HG03039 (cell line): Measurements from ENCODE around the gene CCR7.

Experiments used
- ATAC-seq: cut with Tn5 transposase; IDR thresholded peaks from one replicate; pipeline ENCODE4 v1.9.1; 2021; ENCODE audit warnings: mild to moderate bottlenecking, moderate library complexity; ENCODE audit not compliant: unreplicated experiment

Gene CCR7

GRCh38 chr17:40522250-40522960, 42.9 kb downstream of the CCR7 start:
- no peak for ATAC-seq

- no peak for ATAC-seq
Measured at GRCh38 chr17:40520991-40521453, 44.2 kb downstream of the CCR7 start.

DNA sequence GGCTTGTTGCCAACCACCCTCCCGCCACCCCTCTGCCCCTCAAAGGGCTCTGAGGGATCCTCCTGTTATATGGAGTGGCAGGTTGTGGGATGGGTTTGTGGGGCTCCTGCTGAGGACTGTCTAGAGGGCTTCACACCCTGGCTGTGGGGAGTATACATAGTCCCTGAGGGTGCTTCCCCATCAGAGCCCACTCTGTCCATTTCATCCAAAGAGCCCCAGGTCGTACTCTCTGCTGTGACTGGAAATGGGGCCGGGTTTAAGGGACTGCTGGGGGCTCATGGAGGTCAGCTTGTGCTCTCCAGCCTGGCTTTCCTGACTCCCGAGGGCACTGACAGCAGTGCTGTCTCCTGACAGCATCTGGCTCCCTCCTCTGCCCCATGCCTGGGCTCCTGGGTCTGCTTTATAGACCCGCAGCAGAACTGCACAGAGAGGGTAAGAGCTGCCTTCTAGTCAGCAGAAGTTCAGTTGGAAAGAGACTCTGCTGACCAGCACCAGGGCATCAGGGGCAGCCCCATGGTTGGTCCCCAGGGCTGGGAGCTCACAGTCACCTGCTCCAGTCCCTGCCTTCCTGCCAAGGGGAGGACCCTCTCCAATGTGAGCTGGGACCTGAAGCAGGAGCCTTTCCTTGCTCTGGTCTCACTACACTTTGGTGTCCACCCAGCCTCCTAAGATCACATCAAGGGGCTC, 46.0 kb downstream of the CCR7 start:
- no peak for ATAC-seq

DNA sequence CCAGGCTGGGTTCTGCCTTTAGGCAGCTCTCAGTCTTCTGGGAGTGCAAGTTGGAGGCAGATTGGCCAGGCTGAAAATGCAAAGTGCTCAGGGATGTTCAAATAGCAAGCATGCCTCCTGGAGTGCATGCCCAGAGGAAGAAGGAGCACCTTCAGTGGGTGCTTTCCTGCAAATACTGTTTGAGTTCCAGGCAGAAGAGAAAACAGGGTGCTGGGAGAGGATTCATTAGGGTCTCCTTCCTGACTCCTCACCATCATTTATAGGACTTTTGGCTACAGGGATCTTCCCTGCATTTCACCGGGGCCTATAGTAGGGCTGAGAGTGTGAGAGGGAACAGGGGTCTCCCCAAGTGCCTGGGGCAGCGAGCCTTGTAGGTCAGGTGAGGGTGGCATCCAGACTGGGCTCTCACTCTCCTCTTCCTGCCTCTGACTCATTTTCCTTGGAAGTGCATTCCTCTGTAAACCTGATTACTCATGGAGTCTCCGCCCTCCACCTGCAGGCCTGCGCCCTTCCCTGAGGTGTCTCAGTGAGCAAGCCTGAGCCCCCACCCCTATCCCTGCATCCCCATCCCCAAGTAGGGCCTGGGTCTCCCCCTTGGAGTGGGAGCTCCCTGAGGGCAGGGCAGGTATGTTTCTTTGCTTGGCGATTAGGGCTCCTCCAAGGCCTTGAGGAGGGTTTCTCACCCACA, 46.7 kb downstream of the CCR7 start:
- ATAC-seq: no peak

DNA sequence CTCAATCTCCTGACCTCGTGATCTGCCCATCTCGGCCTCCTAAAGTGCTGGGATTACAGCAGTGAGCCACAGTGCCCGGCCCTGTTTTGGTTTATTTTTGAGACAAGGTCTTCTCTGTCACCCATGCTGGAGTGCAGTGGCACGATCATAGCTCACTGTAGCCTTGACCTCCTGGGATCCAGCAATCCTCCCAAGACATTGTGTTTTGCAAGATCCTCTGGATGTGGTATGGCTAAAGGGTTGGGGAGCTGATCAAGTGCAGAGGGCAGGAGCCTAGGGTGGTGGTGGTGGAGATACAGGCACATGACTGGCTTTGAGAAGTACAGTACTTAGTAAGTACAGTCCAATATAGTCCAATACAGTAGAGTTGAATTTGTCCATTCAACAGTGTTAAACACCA, 47.3 kb downstream of the CCR7 start:
- ATAC-seq: no peak

DNA sequence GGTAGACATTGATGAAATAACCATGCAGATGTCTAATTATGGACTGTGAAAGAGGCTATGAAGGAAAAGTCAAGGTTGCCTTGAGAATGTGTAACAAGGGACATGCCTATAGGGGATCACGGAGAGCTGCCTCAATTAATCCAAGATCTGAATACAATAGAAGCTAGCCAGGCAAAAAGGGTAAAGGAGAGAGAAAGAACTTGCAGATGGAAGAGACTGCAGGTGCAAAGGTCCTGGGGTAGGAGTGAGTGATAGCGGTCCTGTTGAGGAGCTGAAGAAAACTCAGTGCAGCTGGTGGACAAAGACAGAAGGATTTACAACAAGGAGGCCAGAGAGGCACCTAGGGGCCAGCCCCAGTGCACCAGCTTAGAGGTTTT, 48.0 kb downstream of the CCR7 start:
- ATAC-seq: no peak

DNA sequence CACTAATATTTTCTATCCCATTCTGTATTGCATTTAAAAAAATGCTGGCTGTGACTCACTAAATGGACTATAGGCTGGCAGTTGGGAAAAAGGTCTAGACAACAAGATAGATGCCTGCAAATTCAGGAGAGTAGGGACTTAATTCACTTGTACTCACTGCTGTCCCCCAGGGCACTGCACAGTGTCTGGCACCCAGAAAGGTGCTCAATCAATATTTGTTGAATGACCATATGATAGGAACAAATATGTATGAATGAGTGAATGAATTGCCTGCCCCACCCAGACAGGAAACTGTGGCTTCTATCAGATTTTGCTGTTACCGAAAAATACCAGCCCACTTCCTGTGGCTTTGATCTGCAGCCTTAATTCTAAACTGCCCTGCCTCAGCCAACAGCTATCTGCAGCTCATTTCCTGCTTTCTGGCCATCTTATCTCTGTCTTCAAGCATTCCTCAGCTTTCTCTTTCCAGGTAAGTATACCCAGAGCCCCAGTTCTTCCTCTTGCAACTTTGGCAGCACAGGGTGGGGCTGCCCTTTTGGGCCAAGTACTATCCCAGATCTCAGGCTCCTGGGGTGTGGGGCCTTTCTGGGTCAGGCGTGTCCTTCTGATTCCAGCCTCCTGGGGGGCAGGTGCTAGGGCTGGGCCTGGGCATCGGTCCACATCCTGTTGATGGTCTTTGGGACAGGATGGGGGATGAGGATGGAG, 48.5 kb downstream of the CCR7 start:
- no peak for ATAC-seq

DNA sequence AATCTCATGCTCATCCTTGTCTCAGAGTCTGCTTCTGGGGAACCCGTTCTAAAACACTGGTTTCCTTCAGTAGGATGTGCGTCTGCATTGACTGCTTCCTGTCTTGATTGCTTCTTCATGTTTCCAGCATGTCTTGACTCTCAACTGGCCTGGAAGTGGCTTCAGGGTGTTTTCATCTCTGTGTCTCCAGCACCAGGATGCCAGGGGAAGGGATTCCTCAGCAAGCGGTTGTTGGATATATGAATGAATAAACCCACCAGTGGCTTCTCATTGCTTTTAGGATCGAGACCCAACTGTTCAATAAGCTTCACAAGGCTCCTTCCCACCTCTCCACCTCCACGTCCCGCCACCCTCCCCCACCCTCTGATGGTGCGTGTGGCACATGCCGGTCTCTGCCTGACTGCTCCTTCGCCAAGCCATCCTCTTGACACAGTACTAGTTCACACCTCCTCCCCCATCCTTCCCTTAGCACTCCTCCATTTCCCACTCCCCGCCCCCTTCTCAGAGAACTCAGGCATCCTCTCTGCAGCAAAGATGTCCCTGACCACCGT, 49.7 kb downstream of the CCR7 start:
- no peak for ATAC-seq

DNA sequence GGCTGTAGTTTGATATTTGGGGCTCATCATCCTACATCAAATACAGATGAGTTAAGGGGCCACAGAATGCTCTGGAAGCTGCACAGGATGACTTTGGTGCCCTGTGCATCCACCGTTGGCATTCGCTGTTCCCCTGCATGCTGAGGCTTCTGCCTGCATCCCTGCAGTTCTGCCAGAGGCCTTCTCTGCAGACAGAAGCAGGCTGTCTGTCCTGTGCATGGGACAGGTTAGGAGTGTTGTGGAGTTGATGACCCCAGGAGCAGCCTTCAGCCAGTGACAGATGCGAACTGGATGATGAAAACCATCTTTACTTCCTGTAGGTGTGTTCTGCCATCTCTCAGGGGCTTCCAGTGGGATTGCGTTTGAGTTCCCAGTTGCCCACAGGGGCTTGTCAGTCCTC, 50.3 kb downstream of the CCR7 start:
- no peak for ATAC-seq

- ATAC-seq: no peak
Measured at GRCh38 chr17:40514013-40514875, 51.0 kb downstream of the CCR7 start.

GRCh38 chr17:40511667-40512220, 53.5 kb downstream of the CCR7 start:
- no peak for ATAC-seq

DNA sequence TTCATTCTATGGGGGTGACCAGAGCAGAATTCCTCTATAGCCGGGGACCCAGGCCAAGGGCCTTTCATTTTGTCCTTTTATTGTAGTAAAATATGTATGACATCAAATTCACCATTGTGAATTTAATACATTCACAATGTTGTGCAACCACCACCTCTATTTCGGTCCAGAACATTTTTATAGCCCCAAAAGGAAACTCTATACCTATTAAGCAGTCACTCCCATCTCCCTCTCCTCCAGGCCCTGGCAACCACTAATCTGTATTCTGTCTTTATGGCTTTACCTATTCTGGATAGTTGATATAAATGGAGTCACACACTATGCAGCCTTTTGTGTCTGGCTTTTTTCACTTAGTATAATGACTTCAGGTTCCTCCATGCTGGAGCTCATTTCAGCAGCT, 54.1 kb downstream of the CCR7 start:
- no peak for ATAC-seq

GRCh38 chr17:40510328-40510648, 55.0 kb downstream of the CCR7 start:
- ATAC-seq: no peak

DNA sequence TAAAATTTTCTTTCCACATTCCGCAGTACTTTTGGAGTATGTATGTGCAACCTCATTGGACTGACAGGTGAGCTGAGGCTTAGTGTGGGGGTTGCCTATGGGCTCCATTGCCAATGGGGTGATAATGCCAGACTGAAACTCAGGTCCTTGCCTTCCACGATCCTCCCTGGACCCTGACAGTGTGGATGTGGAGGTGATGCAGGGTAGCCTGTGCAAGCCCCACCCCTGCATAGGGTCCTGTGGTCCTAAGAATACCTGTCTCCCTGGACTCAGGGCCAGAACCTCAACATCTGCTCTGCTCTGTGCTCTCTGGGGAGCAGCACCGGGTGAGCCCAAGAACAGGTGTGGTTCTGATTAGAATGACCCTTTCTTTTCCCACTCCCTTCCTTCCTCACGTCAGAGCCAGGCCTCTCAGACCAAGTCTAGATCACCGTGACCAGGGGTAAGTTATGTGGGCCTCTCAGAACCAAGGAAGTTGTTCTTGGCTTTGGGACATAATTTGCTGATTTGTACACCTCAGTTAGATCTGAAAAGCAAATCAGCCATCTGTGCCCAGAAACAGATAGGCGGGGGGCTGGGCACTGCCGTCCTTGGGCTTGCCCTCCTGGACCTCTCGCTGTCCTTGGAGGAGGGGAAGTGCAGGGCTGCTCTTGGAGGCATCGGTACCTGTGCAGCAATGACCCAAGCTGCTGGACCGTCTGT, 55.5 kb downstream of the CCR7 start:
- no peak for ATAC-seq

GRCh38 chr17:40506786-40507185, 58.5 kb downstream of the CCR7 start:
- no peak for ATAC-seq
